ENCODE data around the gene PDE11A. TPM values are rescaled to one million over a fixed set of nuclear protein-coding genes. Genes with fewer than 3 reads are reported as not detected.

The PDE11A gene
- total and polyA plus RNA-seq, 8 donors, result 0.28 to 5.0 (median 1.7) TPM

GRCh38 chr2:177869912-177870311, 202.7 kb downstream of the PDE11A start:
- no peak for DNase-seq
- H3K9me3 ChIP-seq, result no peaks in the 10 kb centered on the region
- H3K27me3 ChIP-seq, result no peaks in the 10 kb centered on the region
- WGBS, 2 donors, result 81 to 82% methylated on average over 3 of the region's 3 CpGs
- no peaks in the 10 kb centered on the region for H3K4me1 ChIP-seq
- no peak overlapping the region for H3K27ac ChIP-seq
- FAIRE-seq, result no peak
- intact Hi-C loops (cut with DNase I), result no loop called here
- no peaks in the 10 kb centered on the region for H3K36me3 ChIP-seq
- ATAC-seq, result no peak
- TF ChIP-seq CTCF (IDR thresholded peaks at IDR 0.05), result no peak
- no peak overlapping the region for H3K4me3 ChIP-seq

- WGBS, 2 donors, result 78 to 83% methylated on average over 3 of the region's 3 CpGs
- Histone ChIP-seq H3K4me1 (no peaks in the 10 kb centered on the region), H3K4me3 (no peak overlapping the region), H3K27ac (no peak overlapping the region), H3K36me3 (no peaks in the 10 kb centered on the region), H3K9me3 (no peaks in the 10 kb centered on the region), H3K27me3 (no peaks in the 10 kb centered on the region)
- no peak for TF ChIP-seq CTCF (IDR thresholded peaks at IDR 0.05)
- DNase-seq (no peak), FAIRE-seq (no peak), ATAC-seq (no peak)
- intact Hi-C loops (cut with DNase I), result no loop called here
Observed at GRCh38 chr2:177869209-177869608, 203.4 kb downstream of the PDE11A start.

- no peak for TF ChIP-seq CTCF (IDR thresholded peaks at IDR 0.05)
- intact Hi-C loops (cut with DNase I), result no loop called here
Observed at GRCh38 chr2:177868806-177869205, 203.8 kb downstream of the PDE11A start.

GRCh38 chr2:177857538-177857937, 215.0 kb downstream of the PDE11A start:
- no peak for TF ChIP-seq CTCF (IDR thresholded peaks at IDR 0.05)
- FAIRE-seq, result no peak
- no peak for ATAC-seq
- no peaks in the 10 kb centered on the region for H3K27me3 ChIP-seq
- no peaks in the 10 kb centered on the region for H3K9me3 ChIP-seq
- H3K4me3 ChIP-seq, result no peak overlapping the region
- intact Hi-C loops (cut with DNase I), result no loop called here
- 49 to 54% methylated on average over 1 of the region's 1 CpG for WGBS, 2 donors
- no peaks in the 10 kb centered on the region for H3K4me1 ChIP-seq
- H3K36me3 ChIP-seq, result no peaks in the 10 kb centered on the region
- no peak for DNase-seq
- H3K27ac ChIP-seq, result no peak overlapping the region

More at GRCh38 chr2:177868806-177869205, 203.8 kb downstream of the PDE11A start:
- DNase-seq, result no peak
- Histone ChIP-seq H3K27ac (no peak overlapping the region), H3K27me3 (no peaks in the 10 kb centered on the region), H3K36me3 (no peaks in the 10 kb centered on the region), H3K4me3 (no peak overlapping the region), H3K4me1 (no peaks in the 10 kb centered on the region), H3K9me3 (no peaks in the 10 kb centered on the region)
- FAIRE-seq, result no peak
- ATAC-seq, result no peak

GRCh38 chr2:177852389-177852788, 220.2 kb downstream of the PDE11A start:
- WGBS, 2 donors, result 38 to 43% methylated on average over 1 of the region's 1 CpG
- no peak for TF ChIP-seq CTCF (IDR thresholded peaks at IDR 0.05)
- Histone ChIP-seq H3K36me3 (no peaks in the 10 kb centered on the region), H3K4me1 (no peaks in the 10 kb centered on the region), H3K9me3 (no peaks in the 10 kb centered on the region), H3K27me3 (no peaks in the 10 kb centered on the region), H3K4me3 (no peak overlapping the region), H3K27ac (no peak overlapping the region)
- FAIRE-seq (no peak), ATAC-seq (no peak), DNase-seq (no peak)
- intact Hi-C loops (cut with DNase I), result no loop called here

All from pancreas (tissue), 10 donors.